K562 (cell line): Measurements from ENCODE around the gene IPP. TPM values are rescaled to one million over a fixed set of nuclear protein-coding genes. Genes with fewer than 3 reads are reported as not detected.

Source experiments
- ATAC-seq: fragments of 200-7000 bp; cut with Tn5 transposase; 3 replicates; pipeline ENCODE4 v1.9.1; 2020; ENCODE audit warnings: moderate library complexity
- BruUV-seq: library from RNA; stranded (reverse); fragments of 400-500 nt; replicated peaks from 2 replicates; lab custom pipeline; 2021; lab: Mats Ljungman, UMichigan
- CTCF ChIA-PET: fragments of 300-600 bp; formaldehyde crosslinking; extraction: SDS; loops from one replicate; lab custom pipeline; 2021; ENCODE audit warnings: low intra/inter-chr PET ratio; lab: Yijun Ruan, JAX
- POLR2A ChIA-PET: fragments of 300-600, 350-650 bp; sonication (Branson Sonifier 250); formaldehyde crosslinking; extraction: SDS; loops from one replicate; lab custom pipeline; 2021; ENCODE audit warnings: antibody characterized with exemption, inconsistent platforms; lab: Yijun Ruan, JAX
- DNase-seq, 4 experiments: peaks; one replicate each; pipeline versions ENCODE4 v3.0.0 to v3.0.0-alpha.2; 2011 to 2018; ENCODE audit warnings: low spot score in 3 of 4, mixed read lengths in 3 of 4; ENCODE audit errors: extremely low read depth in 1 of 4
- FAIRE-seq: peaks from 2 replicates; lab custom pipeline; 2011; peaks lifted over from hg19 to GRCh38; lab: Jason Lieb, UNC
- H2AFZ ChIP-seq: 2 replicates; pipeline ENCODE4 v1.6.0; 2011; ENCODE audit warnings: low read depth, low read length, control low read depth, inconsistent platforms
- H3K27ac ChIP-seq: fragments of 200-600 bp; 3 replicates; pipeline ENCODE4 v1.8.0; 2011; ENCODE audit warnings: low read depth, mild to moderate bottlenecking, control low read depth, inconsistent platforms, low read length, moderate library complexity, mixed read lengths; ENCODE audit errors: extremely low read depth
- H3K27me3 ChIP-seq, 2 experiments: fragments of 300-600 bp in 1 of 2; 2 replicates in 1 of 2; 3 replicates in 1 of 2; pipeline versions ENCODE4 v1.6.0 to v1.8.0; 2011; ENCODE audit warnings: inconsistent platforms in 2 of 2, low read length in 2 of 2, mild to moderate bottlenecking in 1 of 2, mixed read lengths in 1 of 2, moderate library complexity in 1 of 2; ENCODE audit not compliant: control insufficient read depth in 2 of 2, insufficient read depth in 2 of 2
- H3K36me3 ChIP-seq: fragments of 300-600 bp; 3 replicates; pipeline ENCODE4 v1.8.0; 2011; ENCODE audit warnings: mild to moderate bottlenecking, low read length, inconsistent platforms; ENCODE audit not compliant: control insufficient read depth, insufficient read depth
- H3K4me1 ChIP-seq, 2 experiments: fragments of 200-600 bp in 1 of 2; replicated peaks in 1 of 2; 2 replicates in 1 of 2; 3 replicates in 1 of 2; pipeline versions ENCODE4 v1.5.1 to v1.8.0; 2011; ENCODE audit warnings: inconsistent platforms in 2 of 2, low read length in 2 of 2, mild to moderate bottlenecking in 1 of 2, mixed read lengths in 1 of 2, moderate library complexity in 1 of 2; ENCODE audit not compliant: control insufficient read depth in 2 of 2, insufficient read depth in 2 of 2
- H3K4me2 ChIP-seq: 2 replicates; pipeline ENCODE4 v1.6.1; 2011; ENCODE audit warnings: low read length, control low read depth, inconsistent platforms, mixed read lengths; ENCODE audit not compliant: insufficient read depth
- H3K4me3 ChIP-seq: fragments of 200-600 bp; sonication (generic), shearing (Covaris generic); 2 replicates; pipeline ENCODE4 v1.5.1; 2016; ENCODE audit warnings: control low read depth, inconsistent platforms
- H3K79me2 ChIP-seq: fragments of 200-600 bp; 3 replicates; pipeline ENCODE4 v1.8.0; 2011; ENCODE audit warnings: low read length, inconsistent platforms; ENCODE audit not compliant: control insufficient read depth, insufficient read depth
- H3K9ac ChIP-seq, 2 experiments: 2 replicates each; pipeline versions ENCODE4 v1.6.0 to v1.6.1; 2011; ENCODE audit warnings: low read depth in 2 of 2, low read length in 2 of 2, control low read depth in 1 of 2, inconsistent platforms in 1 of 2, mild to moderate bottlenecking in 1 of 2, mixed read lengths in 1 of 2; ENCODE audit not compliant: insufficient read depth in 1 of 2
- H3K9me1 ChIP-seq: one replicate; pipeline ENCODE4 v1.6.0; 2011; ENCODE audit warnings: inconsistent platforms, mild to moderate bottlenecking, low read length, moderate library complexity; ENCODE audit not compliant: control insufficient read depth, insufficient read depth
- H3K9me3 ChIP-seq: replicated peaks from 2 replicates; pipeline ENCODE4 v1.5.1; 2011; ENCODE audit warnings: low read depth, low read length, inconsistent platforms; ENCODE audit not compliant: control insufficient read depth, insufficient read depth
- H4K20me1 ChIP-seq: replicated peaks from 2 replicates; pipeline ENCODE4 v1.6.1; 2011; ENCODE audit warnings: low read length, inconsistent platforms, mixed read lengths; ENCODE audit not compliant: control insufficient read depth, insufficient read depth
- ATF7 ChIP-seq: fragments of 450-650 bp; IDR thresholded peaks from 2 replicates; pipeline ENCODE4 v1.7.1; 2014; ENCODE audit warnings: mild to moderate bottlenecking, moderate library complexity
- BACH1 ChIP-seq: fragments of 200-800 bp; sonication (Bioruptor generic); IDR thresholded peaks from 2 replicates; pipeline ENCODE4 v1.6.1; 2016; ENCODE audit warnings: missing genetic modification characterization, missing compliant biosample characterization
- E2F6 ChIP-seq, 2 experiments: IDR thresholded peaks; 2 replicates each; pipeline ENCODE4 v1.6.1; 2011; ENCODE audit warnings: borderline replicate concordance in 1 of 2, control low read depth in 1 of 2, low read depth in 1 of 2, low read length in 1 of 2, mild to moderate bottlenecking in 1 of 2, mixed read lengths in 1 of 2, moderate library complexity in 1 of 2; ENCODE audit not compliant: insufficient read depth in 1 of 2, insufficient read length in 1 of 2, poor library complexity in 1 of 2, severe bottlenecking in 1 of 2; ENCODE audit errors: extremely low read depth in 1 of 2
- EP300 ChIP-seq: IDR thresholded peaks from 2 replicates; pipeline ENCODE4 v1.6.1; 2012; ENCODE audit warnings: low read length, improper control_type of control experiment
- FOSL1 ChIP-seq: fragments of 200-800 bp; sonication (Bioruptor generic); conservative IDR thresholded peaks from 2 replicates; pipeline ENCODE4 v1.6.1; 2016; ENCODE audit warnings: missing genetic modification characterization, missing compliant biosample characterization
- NFXL1 ChIP-seq: fragments of 450-650 bp; formaldehyde crosslinking; IDR thresholded peaks from 2 replicates; pipeline ENCODE4 v1.4.0; 2021; ENCODE audit warnings: mild to moderate bottlenecking
- PHB2 ChIP-seq: fragments of 450-650 bp; IDR thresholded peaks from 2 replicates; pipeline ENCODE4 v1.6.1; 2017; ENCODE audit warnings: low read depth
- TEAD1 ChIP-seq, 2 experiments: fragments of 450-650 bp in 1 of 2; sonication (generic) in 1 of 2; formaldehyde crosslinking; IDR thresholded peaks; 2 replicates each; pipeline versions ENCODE4 v1.4.0 to v1.8.0; 2020 to 2022; ENCODE audit warnings: mild to moderate bottlenecking in 2 of 2, missing genetic modification reagents in 1 of 2
- ZNF224 ChIP-seq: sonication (generic); formaldehyde crosslinking; IDR thresholded peaks from 2 replicates; pipeline ENCODE4 v1.8.0; 2022; ENCODE audit warnings: mild to moderate bottlenecking, missing genetic modification reagents
- WGBS: fragments of 100-300 bp; shearing (Covaris generic); methylation state at CpG from one replicate; pipeline ENCODE4 v1.1.6; 2016; ENCODE audit warnings: low coverage, mixed read lengths; ENCODE audit not compliant: insufficient coverage; ENCODE audit errors: missing lambda C conversion rate; 5-methylcytosine and 5-hydroxymethylcytosine counted together
- in situ Hi-C: fragments of 300-500 bp; cut with MboI; formaldehyde crosslinking; loops from 4 replicates; pipeline ENCODE4 v1.15.0; 2018; ENCODE audit warnings: inconsistent platforms, mixed read lengths
- intact Hi-C: fragments of 100-400 bp; cut with micrococcal nuclease; formaldehyde crosslinking; loops from 2 replicates; pipeline ENCODE4 v1.14.2; 2022
- polyA plus RNA-seq, 8 experiments: library from polyadenylated mRNA; depleted of rRNA in 4 of 8; stranded (reverse) in 5 of 8; unstranded in 3 of 8; fragments of >200 nt; fragmentation: Nextera tagmentation in 2 of 8; fragmentation: Illumina TruSeq in 1 of 8; extraction: Ambion mirVana in 2 of 8; extraction: Trizol in 1 of 8; gene quantifications; 2 replicates each; pipeline versions ENCODE4 v1.2.1 to v1.2.3, GENCODE V29; 2011 to 2014; ENCODE audit warnings: inconsistent platforms in 1 of 8, missing spikeins in 1 of 8
- total RNA-seq, 7 experiments: library from RNA; depleted of rRNA in 6 of 7; stranded (reverse); fragments of >200 nt in 6 of 7; fragmentation: Illumina TruSeq in 2 of 7; extraction: Trizol in 2 of 7; gene quantifications; 2 replicates each; pipeline versions ENCODE4 v1.2.1 to v1.2.3, GENCODE V29; 2011 to 2021; ENCODE audit warnings: low replicate concordance in 1 of 7
- TF ChIP-seq, protein P1 (sequence below): fragments of 450-650 bp; formaldehyde crosslinking; IDR thresholded peaks from 2 replicates; pipeline ENCODE4 v1.4.0; 2020; ENCODE audit warnings: mild to moderate bottlenecking, moderate library complexity
- TF ChIP-seq, protein P2 (sequence below): fragments of 450-650 bp; IDR thresholded peaks from 2 replicates; pipeline ENCODE4 v1.6.1; 2017; ENCODE audit warnings: antibody characterized with exemption, mild to moderate bottlenecking

IPP gene
- total and polyA plus RNA-seq, 9 of the 15 experiments (the other 6 are each of a cell fraction or from before 2014, with no cell fraction given): 6.9 to 15.1 (median 9.7) TPM

GRCh38 chr1:45753248-45754037 is 3.0 kb upstream of the IPP start (continued):
- no peak for TF ChIP-seq E2F6 (IDR thresholded peaks at IDR 0.05; ENCODE audit: borderline replicate concordance in 1 of 2, extremely low read depth in 1 of 2, insufficient read depth in 1 of 2, insufficient read length in 1 of 2, low read depth in 1 of 2, low read length in 1 of 2, poor library complexity in 1 of 2, severe bottlenecking in 1 of 2)
- TF ChIP-seq, protein P1, sequence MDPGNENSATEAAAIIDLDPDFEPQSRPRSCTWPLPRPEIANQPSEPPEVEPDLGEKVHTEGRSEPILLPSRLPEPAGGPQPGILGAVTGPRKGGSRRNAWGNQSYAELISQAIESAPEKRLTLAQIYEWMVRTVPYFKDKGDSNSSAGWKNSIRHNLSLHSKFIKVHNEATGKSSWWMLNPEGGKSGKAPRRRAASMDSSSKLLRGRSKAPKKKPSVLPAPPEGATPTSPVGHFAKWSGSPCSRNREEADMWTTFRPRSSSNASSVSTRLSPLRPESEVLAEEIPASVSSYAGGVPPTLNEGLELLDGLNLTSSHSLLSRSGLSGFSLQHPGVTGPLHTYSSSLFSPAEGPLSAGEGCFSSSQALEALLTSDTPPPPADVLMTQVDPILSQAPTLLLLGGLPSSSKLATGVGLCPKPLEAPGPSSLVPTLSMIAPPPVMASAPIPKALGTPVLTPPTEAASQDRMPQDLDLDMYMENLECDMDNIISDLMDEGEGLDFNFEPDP (CRISPR knock-in tag): no peak
- no peak for TF ChIP-seq ZNF224 (CRISPR knock-in tag)
- TF ChIP-seq PHB2: no peak
- TF ChIP-seq, all 486 proteins: peak for 92

- Histone ChIP-seq H2AFZ (peak overlapping the region; percentile 82), H3K4me3 (no peak overlapping the region), H3K9me1 (no peaks in the 10 kb centered on the region), H3K27me3 (no peaks in the 10 kb centered on the region), H3K36me3 (no peaks in the 10 kb centered on the region), H4K20me1 (no peaks in the 10 kb centered on the region), H3K9ac (peak overlapping the region in 1 of 2 experiments; percentile 82; a peak in 3 of 4 replicates), H3K27ac (peak overlapping the region; percentile 92), H3K79me2 (peaks cover 9% of the 10 kb centered on the region; the same call in 2 of the 3 replicates), H3K4me1 (peaks cover 32 to 47% of the 10 kb centered on the region in 2 experiments), H3K9me3 (no peaks in the 10 kb centered on the region), H3K4me2 (peak overlapping the region; percentile 50; the same call in 1 of the 2 replicates)
- ChIA-PET POLR2A (interaction anchor here (0.7 to 3.2 kb wide), 13 partner anchors 9 to 933 kb away, joined by 3 to 16 read pairs (median 4); partner anchors contain the start of genes GPBP1L1, MAST2 and TMEM69), CTCF (no interaction called here)
- DNase-seq: peak in 1 of 4 experiments; percentile 52
- FAIRE-seq: peak; percentile 51
- intact Hi-C loops: loop anchor here (5.0 kb wide), 3 partner anchors 50 to 170 kb away; partner anchors contain the start of genes MAST2 and NASP
- BruUV-seq: no TSS peak
- 18% methylated on average over 2 of the region's 2 CpGs for WGBS
- ATAC-seq: no peak
- in situ Hi-C loops: no loop called here
- peak; percentile 24 for TF ChIP-seq FOSL1 (tag)
- TF ChIP-seq TEAD1 (CRISPR knock-in tag; IDR thresholded peaks at IDR 0.05): 0 out of 4 replicates have a peak, but pooled peaks have one; percentile 13 to 44
- TF ChIP-seq BACH1 (tag): peak; percentile 41
- TF ChIP-seq, protein P2, sequence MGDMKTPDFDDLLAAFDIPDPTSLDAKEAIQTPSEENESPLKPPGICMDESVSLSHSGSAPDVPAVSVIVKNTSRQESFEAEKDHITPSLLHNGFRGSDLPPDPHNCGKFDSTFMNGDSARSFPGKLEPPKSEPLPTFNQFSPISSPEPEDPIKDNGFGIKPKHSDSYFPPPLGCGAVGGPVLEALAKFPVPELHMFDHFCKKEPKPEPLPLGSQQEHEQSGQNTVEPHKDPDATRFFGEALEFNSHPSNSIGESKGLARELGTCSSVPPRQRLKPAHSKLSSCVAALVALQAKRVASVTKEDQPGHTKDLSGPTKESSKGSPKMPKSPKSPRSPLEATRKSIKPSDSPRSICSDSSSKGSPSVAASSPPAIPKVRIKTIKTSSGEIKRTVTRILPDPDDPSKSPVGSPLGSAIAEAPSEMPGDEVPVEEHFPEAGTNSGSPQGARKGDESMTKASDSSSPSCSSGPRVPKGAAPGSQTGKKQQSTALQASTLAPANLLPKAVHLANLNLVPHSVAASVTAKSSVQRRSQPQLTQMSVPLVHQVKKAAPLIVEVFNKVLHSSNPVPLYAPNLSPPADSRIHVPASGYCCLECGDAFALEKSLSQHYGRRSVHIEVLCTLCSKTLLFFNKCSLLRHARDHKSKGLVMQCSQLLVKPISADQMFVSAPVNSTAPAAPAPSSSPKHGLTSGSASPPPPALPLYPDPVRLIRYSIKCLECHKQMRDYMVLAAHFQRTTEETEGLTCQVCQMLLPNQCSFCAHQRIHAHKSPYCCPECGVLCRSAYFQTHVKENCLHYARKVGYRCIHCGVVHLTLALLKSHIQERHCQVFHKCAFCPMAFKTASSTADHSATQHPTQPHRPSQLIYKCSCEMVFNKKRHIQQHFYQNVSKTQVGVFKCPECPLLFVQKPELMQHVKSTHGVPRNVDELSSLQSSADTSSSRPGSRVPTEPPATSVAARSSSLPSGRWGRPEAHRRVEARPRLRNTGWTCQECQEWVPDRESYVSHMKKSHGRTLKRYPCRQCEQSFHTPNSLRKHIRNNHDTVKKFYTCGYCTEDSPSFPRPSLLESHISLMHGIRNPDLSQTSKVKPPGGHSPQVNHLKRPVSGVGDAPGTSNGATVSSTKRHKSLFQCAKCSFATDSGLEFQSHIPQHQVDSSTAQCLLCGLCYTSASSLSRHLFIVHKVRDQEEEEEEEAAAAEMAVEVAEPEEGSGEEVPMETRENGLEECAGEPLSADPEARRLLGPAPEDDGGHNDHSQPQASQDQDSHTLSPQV: peak; percentile 71
- TF ChIP-seq EP300: peak; percentile 65
- peak; percentile 66; the same call in 1 of the 2 replicates for TF ChIP-seq NFXL1 (CRISPR knock-in tag)
- TF ChIP-seq ATF7: peak; percentile 26; the same call in 1 of the 2 replicates
Measured at GRCh38 chr1:45752441-45753052, 2.1 kb upstream of the IPP start.
